ENCODE data around the gene SHLD1.
A peak's percentile ranks its signal among the peaks of the same experiment; 100 is the strongest.
"Not testable (repeated sequence)": the region's sequence is repeated elsewhere in the genome, so short reads cannot be mapped to it uniquely, and the experiment has no call there.

Gene SHLD1

GRCh38 chr20:5749952-5750779, at the start of gene SHLD1:
SHLD1 (plus strand) TSS chr20:5750401; CDS start chr20:5772866, 22,465 bp downstream.
- DNase-seq (ENCODE audit: low read depth) = peak; percentile 85

GRCh38 chr20:5702339-5702738, 47.9 kb upstream of the SHLD1 start:
- DNase-seq (ENCODE audit: low read depth) = not testable (repeated sequence)

- DNase-seq (ENCODE audit: low read depth) = no peak
Measured at GRCh38 chr20:5703681-5704101, 46.5 kb upstream of the SHLD1 start.

- DNase-seq (ENCODE audit: low read depth) = no peak
Measured at GRCh38 chr20:5705827-5706226, 44.4 kb upstream of the SHLD1 start.

- no peak for DNase-seq (ENCODE audit: low read depth)
Measured at GRCh38 chr20:5706797-5707196, 43.4 kb upstream of the SHLD1 start.

GRCh38 chr20:5710551-5710950, 39.6 kb upstream of the SHLD1 start:
- DNase-seq (ENCODE audit: low read depth) = no peak

- DNase-seq (ENCODE audit: low read depth) = no peak
Measured at GRCh38 chr20:5714261-5715041, 35.8 kb upstream of the SHLD1 start.

- DNase-seq (ENCODE audit: low read depth) = no peak
Measured at GRCh38 chr20:5715071-5715841, 34.9 kb upstream of the SHLD1 start.

- DNase-seq (ENCODE audit: low read depth) = no peak
Measured at GRCh38 chr20:5716953-5717352, 33.2 kb upstream of the SHLD1 start.

GRCh38 chr20:5718896-5719595, 31.2 kb upstream of the SHLD1 start:
- DNase-seq (ENCODE audit: low read depth) = no peak

- peak; percentile 52 for DNase-seq (ENCODE audit: low read depth)
Measured at GRCh38 chr20:5719861-5720403, 30.3 kb upstream of the SHLD1 start.

- DNase-seq (ENCODE audit: low read depth) = no peak
Measured at GRCh38 chr20:5720696-5721095, 29.5 kb upstream of the SHLD1 start.

- DNase-seq (ENCODE audit: low read depth) = not testable (repeated sequence)
Measured at GRCh38 chr20:5721356-5721755, 28.8 kb upstream of the SHLD1 start.

GRCh38 chr20:5722927-5723326, 27.3 kb upstream of the SHLD1 start:
- no peak for DNase-seq (ENCODE audit: low read depth)

- not testable (repeated sequence) for DNase-seq (ENCODE audit: low read depth)
Measured at GRCh38 chr20:5725183-5725463, 25.1 kb upstream of the SHLD1 start.

- no peak for DNase-seq (ENCODE audit: low read depth)
Measured at GRCh38 chr20:5727018-5727515, 23.1 kb upstream of the SHLD1 start.

- no peak for DNase-seq (ENCODE audit: low read depth)
Measured at GRCh38 chr20:5729348-5729747, 20.9 kb upstream of the SHLD1 start.

- no peak for DNase-seq (ENCODE audit: low read depth)
Measured at GRCh38 chr20:5730131-5730530, 20.1 kb upstream of the SHLD1 start.

GRCh38 chr20:5731753-5732366, 18.3 kb upstream of the SHLD1 start:
- DNase-seq (ENCODE audit: low read depth) = no peak

- no peak for DNase-seq (ENCODE audit: low read depth)
Measured at GRCh38 chr20:5734602-5735001, 15.6 kb upstream of the SHLD1 start.

Data from stromal cell of bone marrow (primary cell).